K562 (cell line): ENCODE measurements around the gene C1QTNF6. TPM values are rescaled to one million over a fixed set of nuclear protein-coding genes. Genes with fewer than 3 reads are reported as not detected.

Source experiments
- ATAC-seq: fragments of 200-7000 bp; cut with Tn5 transposase; 3 replicates; pipeline ENCODE4 v1.9.1; 2020; ENCODE audit warnings: moderate library complexity
- BruUV-seq: library from RNA; stranded (reverse); fragments of 400-500 nt; replicated peaks from 2 replicates; lab custom pipeline; 2021; lab: Mats Ljungman, UMichigan
- CTCF ChIA-PET: fragments of 300-600 bp; formaldehyde crosslinking; extraction: SDS; loops from one replicate; lab custom pipeline; 2021; ENCODE audit warnings: low intra/inter-chr PET ratio; lab: Yijun Ruan, JAX
- POLR2A ChIA-PET: fragments of 300-600, 350-650 bp; sonication (Branson Sonifier 250); formaldehyde crosslinking; extraction: SDS; loops from one replicate; lab custom pipeline; 2021; ENCODE audit warnings: antibody characterized with exemption, inconsistent platforms; lab: Yijun Ruan, JAX
- DNase-seq, 4 experiments: peaks; one replicate each; pipeline versions ENCODE4 v3.0.0 to v3.0.0-alpha.2; 2011 to 2018; ENCODE audit warnings: low spot score in 3 of 4, mixed read lengths in 3 of 4; ENCODE audit errors: extremely low read depth in 1 of 4
- FAIRE-seq: peaks from 2 replicates; lab custom pipeline; 2011; peaks lifted over from hg19 to GRCh38; lab: Jason Lieb, UNC
- H2AFZ ChIP-seq: 2 replicates; pipeline ENCODE4 v1.6.0; 2011; ENCODE audit warnings: low read depth, low read length, control low read depth, inconsistent platforms
- H3K27ac ChIP-seq: fragments of 200-600 bp; 3 replicates; pipeline ENCODE4 v1.8.0; 2011; ENCODE audit warnings: low read depth, mild to moderate bottlenecking, control low read depth, inconsistent platforms, low read length, moderate library complexity, mixed read lengths; ENCODE audit errors: extremely low read depth
- H3K27me3 ChIP-seq, 2 experiments: fragments of 300-600 bp in 1 of 2; 2 replicates in 1 of 2; 3 replicates in 1 of 2; pipeline versions ENCODE4 v1.6.0 to v1.8.0; 2011; ENCODE audit warnings: inconsistent platforms in 2 of 2, low read length in 2 of 2, mild to moderate bottlenecking in 1 of 2, mixed read lengths in 1 of 2, moderate library complexity in 1 of 2; ENCODE audit not compliant: control insufficient read depth in 2 of 2, insufficient read depth in 2 of 2
- H3K36me3 ChIP-seq: fragments of 300-600 bp; 3 replicates; pipeline ENCODE4 v1.8.0; 2011; ENCODE audit warnings: mild to moderate bottlenecking, low read length, inconsistent platforms; ENCODE audit not compliant: control insufficient read depth, insufficient read depth
- H3K4me1 ChIP-seq, 2 experiments: fragments of 200-600 bp in 1 of 2; replicated peaks in 1 of 2; 2 replicates in 1 of 2; 3 replicates in 1 of 2; pipeline versions ENCODE4 v1.5.1 to v1.8.0; 2011; ENCODE audit warnings: inconsistent platforms in 2 of 2, low read length in 2 of 2, mild to moderate bottlenecking in 1 of 2, mixed read lengths in 1 of 2, moderate library complexity in 1 of 2; ENCODE audit not compliant: control insufficient read depth in 2 of 2, insufficient read depth in 2 of 2
- H3K4me2 ChIP-seq: 2 replicates; pipeline ENCODE4 v1.6.1; 2011; ENCODE audit warnings: low read length, control low read depth, inconsistent platforms, mixed read lengths; ENCODE audit not compliant: insufficient read depth
- H3K4me3 ChIP-seq: fragments of 200-600 bp; sonication (generic), shearing (Covaris generic); 2 replicates; pipeline ENCODE4 v1.5.1; 2016; ENCODE audit warnings: control low read depth, inconsistent platforms
- H3K79me2 ChIP-seq: fragments of 200-600 bp; 3 replicates; pipeline ENCODE4 v1.8.0; 2011; ENCODE audit warnings: low read length, inconsistent platforms; ENCODE audit not compliant: control insufficient read depth, insufficient read depth
- H3K9ac ChIP-seq, 2 experiments: 2 replicates each; pipeline versions ENCODE4 v1.6.0 to v1.6.1; 2011; ENCODE audit warnings: low read depth in 2 of 2, low read length in 2 of 2, control low read depth in 1 of 2, inconsistent platforms in 1 of 2, mild to moderate bottlenecking in 1 of 2, mixed read lengths in 1 of 2; ENCODE audit not compliant: insufficient read depth in 1 of 2
- H3K9me1 ChIP-seq: one replicate; pipeline ENCODE4 v1.6.0; 2011; ENCODE audit warnings: inconsistent platforms, mild to moderate bottlenecking, low read length, moderate library complexity; ENCODE audit not compliant: control insufficient read depth, insufficient read depth
- H3K9me3 ChIP-seq: replicated peaks from 2 replicates; pipeline ENCODE4 v1.5.1; 2011; ENCODE audit warnings: low read depth, low read length, inconsistent platforms; ENCODE audit not compliant: control insufficient read depth, insufficient read depth
- H4K20me1 ChIP-seq: replicated peaks from 2 replicates; pipeline ENCODE4 v1.6.1; 2011; ENCODE audit warnings: low read length, inconsistent platforms, mixed read lengths; ENCODE audit not compliant: control insufficient read depth, insufficient read depth
- ARID2 ChIP-seq: fragments of 450-650 bp; IDR thresholded peaks from 2 replicates; pipeline ENCODE4 v1.6.1; 2017; ENCODE audit warnings: antibody characterized with exemption, mild to moderate bottlenecking
- ARID3B ChIP-seq: fragments of 250-450 bp; sonication (Bioruptor Pico); IDR thresholded peaks from 2 replicates; pipeline ENCODE4 v1.4.0; 2020; ENCODE audit warnings: borderline replicate concordance
- NUFIP1 ChIP-seq: fragments of 450-650 bp; IDR thresholded peaks from 2 replicates; pipeline ENCODE4 v1.6.1; 2018; ENCODE audit not compliant: partially characterized antibody
- RBM25 ChIP-seq: fragments of 200-400 bp; formaldehyde crosslinking; IDR thresholded peaks from 2 replicates; pipeline ENCODE4 v1.6.1; 2018; ENCODE audit warnings: low read length, low read depth, moderate library complexity; ENCODE audit not compliant: severe bottlenecking
- SAFB2 ChIP-seq: fragments of 200-400 bp; formaldehyde crosslinking; IDR thresholded peaks from 2 replicates; pipeline ENCODE4 v1.6.1; 2018; ENCODE audit warnings: borderline replicate concordance, low read length, low read depth, moderate library complexity; ENCODE audit not compliant: severe bottlenecking
- ZBED1 ChIP-seq: IDR thresholded peaks from 2 replicates; pipeline ENCODE4 v1.6.1; 2014
- ZBTB26 ChIP-seq: fragments of 450-650 bp; formaldehyde crosslinking; IDR thresholded peaks from 2 replicates; pipeline ENCODE4 v1.4.0; 2022; ENCODE audit warnings: missing genetic modification characterization
- ZNF212 ChIP-seq: fragments of 450-650 bp; formaldehyde crosslinking; IDR thresholded peaks from 2 replicates; pipeline ENCODE4 v1.4.0; 2020; ENCODE audit warnings: mild to moderate bottlenecking
- ZNF707 ChIP-seq: fragments of 250-450 bp; sonication (Bioruptor Pico); conservative IDR thresholded peaks from 2 replicates; pipeline ENCODE4 v1.8.0; 2022; ENCODE audit warnings: inconsistent platforms, mild to moderate bottlenecking, moderate library complexity
- WGBS: fragments of 100-300 bp; shearing (Covaris generic); methylation state at CpG from one replicate; pipeline ENCODE4 v1.1.6; 2016; ENCODE audit warnings: low coverage, mixed read lengths; ENCODE audit not compliant: insufficient coverage; ENCODE audit errors: missing lambda C conversion rate; 5-methylcytosine and 5-hydroxymethylcytosine counted together
- in situ Hi-C: fragments of 300-500 bp; cut with MboI; formaldehyde crosslinking; loops from 4 replicates; pipeline ENCODE4 v1.15.0; 2018; ENCODE audit warnings: inconsistent platforms, mixed read lengths
- intact Hi-C: fragments of 100-400 bp; cut with micrococcal nuclease; formaldehyde crosslinking; loops from 2 replicates; pipeline ENCODE4 v1.14.2; 2022
- polyA plus RNA-seq, 8 experiments: library from polyadenylated mRNA; depleted of rRNA in 4 of 8; stranded (reverse) in 5 of 8; unstranded in 3 of 8; fragments of >200 nt; fragmentation: Nextera tagmentation in 2 of 8; fragmentation: Illumina TruSeq in 1 of 8; extraction: Ambion mirVana in 2 of 8; extraction: Trizol in 1 of 8; gene quantifications; 2 replicates each; pipeline versions ENCODE4 v1.2.1 to v1.2.3, GENCODE V29; 2011 to 2014; ENCODE audit warnings: inconsistent platforms in 1 of 8, missing spikeins in 1 of 8
- total RNA-seq, 7 experiments: library from RNA; depleted of rRNA in 6 of 7; stranded (reverse); fragments of >200 nt in 6 of 7; fragmentation: Illumina TruSeq in 2 of 7; extraction: Trizol in 2 of 7; gene quantifications; 2 replicates each; pipeline versions ENCODE4 v1.2.1 to v1.2.3, GENCODE V29; 2011 to 2021; ENCODE audit warnings: low replicate concordance in 1 of 7
- TF ChIP-seq, protein P1 (sequence below): sonication (generic); formaldehyde crosslinking; IDR thresholded peaks from 2 replicates; pipeline ENCODE4 v1.8.0; 2022; ENCODE audit warnings: mild to moderate bottlenecking, missing genetic modification reagents
- TF ChIP-seq, protein P2 (sequence below): fragments of 250-450 bp; sonication (Bioruptor Pico); IDR thresholded peaks from 2 replicates; pipeline ENCODE4 v1.4.0; 2020; ENCODE audit warnings: mild to moderate bottlenecking, moderate library complexity

Gene C1QTNF6
- total and polyA plus RNA-seq, 9 of the 15 experiments (the other 6 are each of a cell fraction or from before 2014, with no cell fraction given), result 0.18 to 0.92 (median 0.55) TPM

DNA sequence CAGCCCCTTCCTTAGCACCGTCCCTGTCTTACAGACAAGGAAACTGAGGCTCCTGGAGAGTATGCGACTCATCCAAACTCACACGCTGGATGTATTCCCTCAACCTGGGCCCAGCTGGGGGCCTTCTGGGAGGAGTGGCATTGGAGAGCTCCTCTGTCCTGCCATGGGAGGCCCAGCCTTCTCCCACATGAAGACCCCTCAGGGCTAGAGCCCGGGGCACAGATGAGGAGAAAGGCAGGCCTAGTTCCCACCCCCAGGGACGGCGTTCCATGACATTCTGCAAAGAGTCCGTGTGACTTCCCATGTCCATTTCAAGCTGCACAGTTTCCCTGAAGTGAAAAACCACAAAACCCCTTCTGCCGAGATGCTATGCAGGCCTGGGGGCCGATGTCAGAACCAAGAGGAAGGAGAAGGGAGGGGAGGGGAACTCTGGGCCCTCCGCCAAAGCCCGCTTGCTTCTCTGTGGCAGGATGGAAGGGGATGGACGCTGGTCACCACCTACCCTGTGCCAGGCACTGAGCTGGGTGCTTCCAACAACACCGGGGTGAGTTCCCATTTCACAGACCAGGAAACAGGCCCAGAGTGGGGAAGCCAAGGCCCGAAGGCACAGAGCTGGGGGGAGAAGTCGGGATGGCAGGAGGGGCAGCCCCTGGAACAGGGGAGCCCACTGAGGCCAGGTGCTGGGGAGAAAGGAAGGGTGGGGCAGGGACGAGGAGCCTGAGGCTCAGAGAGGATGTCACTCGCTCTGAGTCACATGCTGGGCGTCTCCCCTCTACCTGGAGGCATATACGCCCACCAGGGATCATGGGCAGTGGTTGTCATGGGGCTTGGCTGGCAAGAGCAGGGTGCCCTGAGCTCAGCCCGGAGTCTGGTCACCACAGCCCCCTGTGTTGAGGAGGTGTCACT lies 40.3 kb upstream of the C1QTNF6 start (continued):
- TF ChIP-seq, protein P1, sequence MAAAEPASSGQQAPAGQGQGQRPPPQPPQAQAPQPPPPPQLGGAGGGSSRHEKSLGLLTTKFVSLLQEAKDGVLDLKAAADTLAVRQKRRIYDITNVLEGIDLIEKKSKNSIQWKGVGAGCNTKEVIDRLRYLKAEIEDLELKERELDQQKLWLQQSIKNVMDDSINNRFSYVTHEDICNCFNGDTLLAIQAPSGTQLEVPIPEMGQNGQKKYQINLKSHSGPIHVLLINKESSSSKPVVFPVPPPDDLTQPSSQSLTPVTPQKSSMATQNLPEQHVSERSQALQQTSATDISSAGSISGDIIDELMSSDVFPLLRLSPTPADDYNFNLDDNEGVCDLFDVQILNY (CRISPR knock-in tag), result no peak
- no peak for TF ChIP-seq SAFB2
- TF ChIP-seq ZBED1, result no peak
- TF ChIP-seq ARID2, result no peak

DNA sequence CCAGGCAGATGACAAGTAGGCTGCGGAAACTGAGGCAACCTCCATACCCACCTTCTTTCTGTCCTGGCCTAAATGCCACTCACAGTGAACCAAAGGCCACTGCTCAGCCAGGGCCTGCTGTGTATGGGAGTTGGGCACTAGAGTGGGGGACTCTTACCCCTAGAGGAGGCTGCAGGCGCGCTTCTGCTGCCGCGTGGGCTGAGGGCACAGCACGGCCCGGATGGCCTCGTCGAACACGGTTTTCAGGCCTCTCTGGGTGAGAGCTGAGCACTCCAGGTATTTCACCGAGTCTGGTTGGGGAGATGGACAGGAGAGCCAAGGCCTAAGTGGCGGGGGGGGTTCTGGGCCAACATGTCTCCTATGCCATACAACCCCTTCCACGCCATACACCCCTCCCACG lies 38.5 kb upstream of the C1QTNF6 start:
- CTCF ChIA-PET, result no interaction called here
- no TSS peak for BruUV-seq
- Histone ChIP-seq H2AFZ (no peak overlapping the region), H3K4me1 (peaks cover 19 to 34% of the 10 kb centered on the region in 2 experiments), H3K27ac (no peak overlapping the region), H3K4me2 (no peak overlapping the region), H3K9me1 (no peaks in the 10 kb centered on the region), H3K79me2 (peaks cover 12% of the 10 kb centered on the region), H4K20me1 (no peaks in the 10 kb centered on the region), H3K4me3 (no peak overlapping the region), H3K9me3 (no peaks in the 10 kb centered on the region), H3K27me3 (no peaks in the 10 kb centered on the region), H3K9ac (no peak overlapping the region), H3K36me3 (peaks cover 63% of the 10 kb centered on the region; the same call in 2 of the 3 replicates)
- DNase-seq (no peak), FAIRE-seq (no peak), ATAC-seq (no peak)
- POLR2A ChIA-PET, result interaction anchor here (1.6 kb wide), 1 partner anchor 16 kb away, joined by 4 read pairs; no protein-coding TSS in a partner anchor
- intact Hi-C loops (no loop called here), in situ Hi-C loops (no loop called here)
- 100% methylated on average over 1 of the region's 14 CpGs for WGBS
- TF ChIP-seq ZNF212 (CRISPR knock-in tag) (no peak), RBM25 (no peak), ARID3B (CRISPR knock-in tag) (no peak), ZBTB26 (CRISPR knock-in tag) (no peak), NUFIP1 (no peak), ZNF707 (CRISPR knock-in tag) (no peak)
- TF ChIP-seq, protein P2, sequence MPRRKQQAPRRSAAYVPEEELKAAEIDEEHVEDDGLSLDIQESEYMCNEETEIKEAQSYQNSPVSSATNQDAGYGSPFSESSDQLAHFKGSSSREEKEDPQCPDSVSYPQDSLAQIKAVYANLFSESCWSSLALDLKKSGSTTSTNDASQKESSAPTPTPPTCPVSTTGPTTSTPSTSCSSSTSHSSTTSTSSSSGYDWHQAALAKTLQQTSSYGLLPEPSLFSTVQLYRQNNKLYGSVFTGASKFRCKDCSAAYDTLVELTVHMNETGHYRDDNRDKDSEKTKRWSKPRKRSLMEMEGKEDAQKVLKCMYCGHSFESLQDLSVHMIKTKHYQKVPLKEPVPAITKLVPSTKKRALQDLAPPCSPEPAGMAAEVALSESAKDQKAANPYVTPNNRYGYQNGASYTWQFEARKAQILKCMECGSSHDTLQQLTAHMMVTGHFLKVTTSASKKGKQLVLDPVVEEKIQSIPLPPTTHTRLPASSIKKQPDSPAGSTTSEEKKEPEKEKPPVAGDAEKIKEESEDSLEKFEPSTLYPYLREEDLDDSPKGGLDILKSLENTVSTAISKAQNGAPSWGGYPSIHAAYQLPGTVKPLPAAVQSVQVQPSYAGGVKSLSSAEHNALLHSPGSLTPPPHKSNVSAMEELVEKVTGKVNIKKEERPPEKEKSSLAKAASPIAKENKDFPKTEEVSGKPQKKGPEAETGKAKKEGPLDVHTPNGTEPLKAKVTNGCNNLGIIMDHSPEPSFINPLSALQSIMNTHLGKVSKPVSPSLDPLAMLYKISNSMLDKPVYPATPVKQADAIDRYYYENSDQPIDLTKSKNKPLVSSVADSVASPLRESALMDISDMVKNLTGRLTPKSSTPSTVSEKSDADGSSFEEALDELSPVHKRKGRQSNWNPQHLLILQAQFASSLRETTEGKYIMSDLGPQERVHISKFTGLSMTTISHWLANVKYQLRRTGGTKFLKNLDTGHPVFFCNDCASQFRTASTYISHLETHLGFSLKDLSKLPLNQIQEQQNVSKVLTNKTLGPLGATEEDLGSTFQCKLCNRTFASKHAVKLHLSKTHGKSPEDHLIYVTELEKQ (CRISPR knock-in tag), result no peak
